Stimulated activated naive B cell treated with anti-CD40 and anti-IgM and Interleukin-4, amounts not matched to agents 10 μg/mL and 1 μg/mL and 100 μg/mL, for 72 hours (primary cell): ENCODE data around the gene PRSS36.

Experiments used
- ATAC-seq, 2 donors: fragments of 150-1000 bp; cut with Tn5 transposase; replicated peaks; 2 replicates each; pipeline ENCODE4 v1.10.0; 2021; ENCODE audit warnings: moderate library complexity in 1 of 2
- DNase-seq: peaks from one replicate; pipeline ENCODE4 v3.0.0; 2021
- H3K27ac Mint-ChIP-seq: one replicate; pipeline ENCODE4 v1.8.0; 2022; ENCODE audit warnings: mild to moderate bottlenecking, mixed read lengths
- H3K27me3 Mint-ChIP-seq, 2 donors: one replicate each; pipeline ENCODE4 v1.8.0; 2022; ENCODE audit warnings: mixed read lengths in 2 of 2
- H3K36me3 Mint-ChIP-seq, 2 donors: one replicate each; pipeline ENCODE4 v1.8.0; 2022; ENCODE audit warnings: mixed read lengths in 2 of 2, mild to moderate bottlenecking in 1 of 2
- H3K4me1 Mint-ChIP-seq, 2 donors: one replicate each; pipeline ENCODE4 v1.8.0; 2022; ENCODE audit warnings: mixed read lengths in 2 of 2, mild to moderate bottlenecking in 1 of 2
- H3K4me3 Mint-ChIP-seq, 2 donors: one replicate each; pipeline ENCODE4 v1.8.0; 2022; ENCODE audit warnings: mild to moderate bottlenecking in 2 of 2, mixed read lengths in 2 of 2, moderate library complexity in 1 of 2
- H3K9me3 Mint-ChIP-seq, 2 donors: one replicate each; pipeline ENCODE4 v1.8.0; 2022; ENCODE audit warnings: mixed read lengths in 2 of 2, mild to moderate bottlenecking in 1 of 2

PRSS36 gene

GRCh38 chr16:31094088-31094423, 55.8 kb downstream of the PRSS36 start:
- H3K4me3 Mint-ChIP-seq, result peak overlapping the region; percentile 88 to 99
- DNase-seq (no peak), ATAC-seq (peak; percentile 4 to 8)
- peaks cover 0 to 12% of the 10 kb centered on the region in 2 donors for H3K36me3 Mint-ChIP-seq
- H3K4me1 Mint-ChIP-seq, result peaks cover 18 to 34% of the 10 kb centered on the region in 2 donors
- peak overlapping the region; percentile 98 for H3K27ac Mint-ChIP-seq
- H3K9me3 Mint-ChIP-seq, result no peaks in the 10 kb centered on the region
- H3K27me3 Mint-ChIP-seq, result no peaks in the 10 kb centered on the region

GRCh38 chr16:31093132-31093703, 56.6 kb downstream of the PRSS36 start:
- no peaks in the 10 kb centered on the region for H3K27me3 Mint-ChIP-seq
- peaks cover 18 to 34% of the 10 kb centered on the region in 2 donors for H3K4me1 Mint-ChIP-seq
- peaks cover 0 to 12% of the 10 kb centered on the region in 2 donors for H3K36me3 Mint-ChIP-seq
- H3K27ac Mint-ChIP-seq, result no peak overlapping the region
- peak overlapping the region; percentile 19 to 32 for H3K4me3 Mint-ChIP-seq
- ATAC-seq (no peak), DNase-seq (no peak)
- H3K9me3 Mint-ChIP-seq, result no peaks in the 10 kb centered on the region

GRCh38 chr16:31092330-31092729, 57.5 kb downstream of the PRSS36 start:
- Mint-ChIP-seq H3K27me3 (no peaks in the 10 kb centered on the region), H3K4me1 (peaks cover 18 to 34% of the 10 kb centered on the region in 2 donors), H3K36me3 (peaks cover 0 to 12% of the 10 kb centered on the region in 2 donors), H3K9me3 (no peaks in the 10 kb centered on the region), H3K27ac (no peak overlapping the region), H3K4me3 (no peak overlapping the region)
- ATAC-seq (no peak), DNase-seq (no peak)

- no peak overlapping the region for H3K4me3 Mint-ChIP-seq
- no peak for ATAC-seq
Observed at GRCh38 chr16:31090540-31090939, 59.3 kb downstream of the PRSS36 start.

GRCh38 chr16:31089199-31089598, 60.7 kb downstream of the PRSS36 start:
- no peaks in the 10 kb centered on the region for H3K9me3 Mint-ChIP-seq
- H3K27me3 Mint-ChIP-seq, result no peaks in the 10 kb centered on the region
- H3K4me1 Mint-ChIP-seq, result peaks cover 15% of the 10 kb centered on the region in 2 donors
- peaks cover 6 to 18% of the 10 kb centered on the region in 2 donors for H3K36me3 Mint-ChIP-seq
- H3K27ac Mint-ChIP-seq, result peak overlapping the region; percentile 37
- ATAC-seq (no peak), DNase-seq (no peak)
- H3K4me3 Mint-ChIP-seq, result no peak overlapping the region

More at GRCh38 chr16:31090540-31090939, 59.3 kb downstream of the PRSS36 start:
- Mint-ChIP-seq H3K9me3 (no peaks in the 10 kb centered on the region), H3K36me3 (peaks cover 6 to 18% of the 10 kb centered on the region in 2 donors), H3K27ac (no peak overlapping the region), H3K4me1 (peaks cover 17 to 24% of the 10 kb centered on the region in 2 donors), H3K27me3 (no peaks in the 10 kb centered on the region)
- DNase-seq, result no peak
